ENCODE results near the gene RFX8.

GRCh38 chr2:101469863-101470262, 5.0 kb downstream of the RFX8 start:
- TF ChIP-seq CTCF (IDR thresholded peaks at IDR 0.05; ENCODE audit: low read depth, low read length, poor library complexity, severe bottlenecking) (no peak), EZH2phosphoT487 (IDR thresholded peaks at IDR 0.05; ENCODE audit: borderline replicate concordance, low read length) (no peak)

Data from DOHH2 (cell line).